H9 (cell line): ENCODE data around the gene PDE1A. TPM values are rescaled to one million over a fixed set of nuclear protein-coding genes. Genes with fewer than 3 reads are reported as not detected.

Experiments
- DNase-seq: peaks from one replicate; pipeline ENCODE4 v3.0.0-alpha.2; 2017
- H2AFZ ChIP-seq: one replicate; pipeline ENCODE4 v1.6.1; 2013; ENCODE audit warnings: mild to moderate bottlenecking, low read length, control low read depth, moderate library complexity
- H2AK5ac ChIP-seq: 2 replicates; pipeline ENCODE4 v1.6.1; 2013; ENCODE audit warnings: low read length, control low read depth, mixed read lengths; ENCODE audit not compliant: insufficient read length
- H2BK120ac ChIP-seq: one replicate; pipeline ENCODE4 v1.6.1; 2013; ENCODE audit warnings: low read depth, mild to moderate bottlenecking, low read length, control low read depth, inconsistent platforms; ENCODE audit not compliant: poor library complexity, severe bottlenecking
- H2BK12ac ChIP-seq: 2 replicates; pipeline ENCODE4 v1.6.1; 2013; ENCODE audit warnings: low read length, control low read depth, mixed read lengths, low read depth; ENCODE audit not compliant: insufficient read length
- H2BK15ac ChIP-seq: 2 replicates; pipeline ENCODE4 v1.6.1; 2013; ENCODE audit warnings: low read depth, low read length, control low read depth
- H2BK20ac ChIP-seq: one replicate; pipeline ENCODE4 v1.6.1; 2013; ENCODE audit warnings: low read depth, mild to moderate bottlenecking, low read length, control low read depth, inconsistent platforms; ENCODE audit not compliant: poor library complexity, severe bottlenecking
- H2BK5ac ChIP-seq: 2 replicates; pipeline ENCODE4 v1.6.1; 2013; ENCODE audit warnings: low read length, control low read depth, mixed read lengths; ENCODE audit not compliant: insufficient read length
- H3K14ac ChIP-seq: 2 replicates; pipeline ENCODE4 v1.6.1; 2013; ENCODE audit warnings: low read length, control low read depth; ENCODE audit not compliant: insufficient read depth
- H3K18ac ChIP-seq: 2 replicates; pipeline ENCODE4 v1.6.1; 2013; ENCODE audit warnings: low read depth, mild to moderate bottlenecking, mixed read lengths, low read length, control low read depth; ENCODE audit not compliant: insufficient read length
- H3K23ac ChIP-seq: 2 replicates; pipeline ENCODE4 v1.6.1; 2013; ENCODE audit warnings: low read length, control low read depth, mixed read lengths, low read depth; ENCODE audit not compliant: insufficient read length
- H3K23me2 ChIP-seq: 2 replicates; pipeline ENCODE4 v1.6.1; 2013; ENCODE audit warnings: low read depth, mild to moderate bottlenecking, mixed read lengths, low read length, control low read depth; ENCODE audit not compliant: insufficient read length, poor library complexity, severe bottlenecking
- H3K27ac ChIP-seq: 2 replicates; pipeline ENCODE4 v1.5.1; 2013; ENCODE audit warnings: low read length, control low read depth, mixed read lengths, low read depth; ENCODE audit not compliant: insufficient read length
- H3K27me3 ChIP-seq: 2 replicates; pipeline ENCODE4 v1.6.1; 2013; ENCODE audit warnings: low read length, control low read depth, inconsistent platforms; ENCODE audit not compliant: insufficient read depth
- H3K4ac ChIP-seq: 2 replicates; pipeline ENCODE4 v1.6.1; 2013; ENCODE audit warnings: low read depth, mild to moderate bottlenecking, control low read depth, inconsistent platforms, low read length, moderate library complexity
- H3K4me1 ChIP-seq: 2 replicates; pipeline ENCODE4 v1.6.1; 2013; ENCODE audit warnings: low read length, control low read depth, inconsistent platforms; ENCODE audit not compliant: insufficient read depth
- H3K4me2 ChIP-seq: 2 replicates; pipeline ENCODE4 v1.6.1; 2013; ENCODE audit warnings: low read length, control low read depth, mixed read lengths; ENCODE audit not compliant: insufficient read length, insufficient read depth
- H3K56ac ChIP-seq: 2 replicates; pipeline ENCODE4 v1.6.1; 2013; ENCODE audit warnings: low read depth, mild to moderate bottlenecking, mixed read lengths, low read length, control low read depth; ENCODE audit not compliant: insufficient read length
- H3K79me1 ChIP-seq: 2 replicates; pipeline ENCODE4 v1.6.1; 2013; ENCODE audit warnings: low read depth, mild to moderate bottlenecking, moderate library complexity, low read length, control low read depth, inconsistent platforms; ENCODE audit not compliant: insufficient read depth, poor library complexity, severe bottlenecking
- H3K79me2 ChIP-seq: 2 replicates; pipeline ENCODE4 v1.6.1; 2013; ENCODE audit warnings: low read length, control low read depth, inconsistent platforms; ENCODE audit not compliant: insufficient read depth
- H3K9ac ChIP-seq: 2 replicates; pipeline ENCODE4 v1.6.1; 2013; ENCODE audit warnings: low read length, control low read depth, mixed read lengths; ENCODE audit not compliant: insufficient read length; ENCODE audit errors: extremely low read depth
- H3K9me3 ChIP-seq: one replicate; pipeline ENCODE4 v1.6.1; 2013; ENCODE audit warnings: low read depth, low read length, inconsistent platforms; ENCODE audit not compliant: control insufficient read depth
- H3T11ph ChIP-seq: one replicate; pipeline ENCODE4 v1.6.1; 2013; ENCODE audit warnings: mild to moderate bottlenecking, low read length, control low read depth, inconsistent platforms
- H4K20me1 ChIP-seq: one replicate; pipeline ENCODE4 v1.6.1; 2013; ENCODE audit not compliant: control insufficient read depth, insufficient read length, insufficient read depth
- H4K5ac ChIP-seq: 2 replicates; pipeline ENCODE4 v1.6.1; 2013; ENCODE audit warnings: low read depth, mild to moderate bottlenecking, mixed read lengths, low read length, control low read depth; ENCODE audit not compliant: insufficient read length
- H4K8ac ChIP-seq: replicated peaks from 2 replicates; pipeline ENCODE4 v1.6.1; 2013; ENCODE audit warnings: low read length, control low read depth, mixed read lengths, low read depth; ENCODE audit not compliant: insufficient read length
- H4K91ac ChIP-seq: 2 replicates; pipeline ENCODE4 v1.6.1; 2013; ENCODE audit warnings: low read depth, mild to moderate bottlenecking, moderate library complexity, mixed read lengths, low read length, control low read depth; ENCODE audit not compliant: insufficient read length
- H3K27ac Mint-ChIP-seq, 3 experiments: 2 replicates in 2 of 3; 3 replicates in 1 of 3; pipeline ENCODE4 v1.8.0; 2020 to 2021; ENCODE audit warnings: mixed read lengths in 3 of 3, mild to moderate bottlenecking in 1 of 3, moderate library complexity in 1 of 3
- H3K27me3 Mint-ChIP-seq: 2 replicates; pipeline ENCODE4 v1.8.0; 2021; ENCODE audit warnings: low read depth, mild to moderate bottlenecking, moderate library complexity, mixed read lengths
- H3K36me3 Mint-ChIP-seq, 3 experiments: 2 replicates in 2 of 3; 3 replicates in 1 of 3; pipeline ENCODE4 v1.8.0; 2020 to 2021; ENCODE audit warnings: low read depth in 3 of 3, mixed read lengths in 3 of 3; ENCODE audit not compliant: insufficient read depth in 1 of 3
- H3K4me1 Mint-ChIP-seq, 2 experiments: 2 replicates each; pipeline ENCODE4 v1.8.0; 2020; ENCODE audit warnings: mixed read lengths in 2 of 2
- H3K4me3 Mint-ChIP-seq, 2 experiments: 2 replicates in 1 of 2; 3 replicates in 1 of 2; pipeline ENCODE4 v1.8.0; 2020 to 2021; ENCODE audit warnings: mild to moderate bottlenecking in 2 of 2, mixed read lengths in 2 of 2, moderate library complexity in 1 of 2
- H3K9me3 Mint-ChIP-seq, 2 experiments: 2 replicates in 1 of 2; 3 replicates in 1 of 2; pipeline ENCODE4 v1.8.0; 2020; ENCODE audit warnings: mild to moderate bottlenecking in 2 of 2, mixed read lengths in 2 of 2, moderate library complexity in 1 of 2
- CTCF ChIP-seq: fragments of 200-600 bp; sonication (generic); conservative IDR thresholded peaks from 3 replicates; pipeline ENCODE4 v1.8.0; 2021; ENCODE audit warnings: antibody characterized with exemption, mild to moderate bottlenecking
- WGBS: extraction: QIAGEN DNeasy Blood & Tissue Kit; methylation state at CpG from one replicate; pipeline ENCODE4 v1.1.7; 2013; ENCODE audit warnings: missing lambda C conversion rate, low lambda C conversion rate, mixed read lengths; ENCODE audit not compliant: insufficient read length; ENCODE audit errors: extremely low coverage; 5-methylcytosine and 5-hydroxymethylcytosine counted together
- total RNA-seq: library from RNA; stranded (reverse); gene quantifications from 2 replicates; pipeline ENCODE4 v1.2.1, GENCODE V29; 2021

PDE1A gene
- total RNA-seq, 1 experiment from 2014 or later = 0.11 TPM

GRCh38 chr2:182117196-182117595 lies 309.6 kb downstream of the PDE1A start:
- H3K4ac ChIP-seq = no peak overlapping the region
- no peak overlapping the region for H3K9ac ChIP-seq
- H2AFZ ChIP-seq = no peak overlapping the region
- H3K27me3 ChIP-seq = no peaks in the 10 kb centered on the region
- H3K23ac ChIP-seq = no peak overlapping the region
- no peak overlapping the region for H4K91ac ChIP-seq
- H2BK5ac ChIP-seq = no peak overlapping the region
- no peaks in the 10 kb centered on the region for H4K20me1 ChIP-seq
- H3K36me3 Mint-ChIP-seq = no peaks in the 10 kb centered on the region
- no peaks in the 10 kb centered on the region for H3K9me3 ChIP-seq
- no peak overlapping the region for H3K27ac ChIP-seq
- no peak overlapping the region for H3K27ac Mint-ChIP-seq
- no peaks in the 10 kb centered on the region for H3K79me1 ChIP-seq
- no peak overlapping the region for H4K8ac ChIP-seq
- H3K4me1 Mint-ChIP-seq = peaks cover 4% of the 10 kb centered on the region in 2 experiments; a peak in 2 of 4 replicates
- no peak for TF ChIP-seq CTCF
- no peak overlapping the region for H3K4me2 ChIP-seq
- H2BK15ac ChIP-seq = no peak overlapping the region
- DNase-seq = no peak
- H3K79me2 ChIP-seq = no peaks in the 10 kb centered on the region
- H3K27me3 Mint-ChIP-seq = no peaks in the 10 kb centered on the region
- no peak overlapping the region for H4K5ac ChIP-seq
- H3K56ac ChIP-seq = no peak overlapping the region
- no peak overlapping the region for H2AK5ac ChIP-seq
- H3T11ph ChIP-seq = no peak overlapping the region
- H2BK120ac ChIP-seq = no peak overlapping the region
- no peak overlapping the region for H2BK20ac ChIP-seq
- no CpG with 5 or more reads among the region's 1 CpG for WGBS
- H3K23me2 ChIP-seq = no peaks in the 10 kb centered on the region
- no peaks in the 10 kb centered on the region for H3K4me1 ChIP-seq
- no peak overlapping the region for H3K4me3 Mint-ChIP-seq
- H3K9me3 Mint-ChIP-seq = no peaks in the 10 kb centered on the region
- H3K18ac ChIP-seq = no peak overlapping the region
- H3K14ac ChIP-seq = no peak overlapping the region
- H2BK12ac ChIP-seq = no peak overlapping the region
